ENCODE measurements around the gene PPP1R11. TPM values are rescaled to one million over a fixed set of nuclear protein-coding genes. Genes with fewer than 3 reads are reported as not detected.
"Not testable (repeated sequence)": the region's sequence is repeated elsewhere in the genome, so short reads cannot be mapped to it uniquely, and the experiment has no call there.

The PPP1R11 gene
- total RNA-seq, 1 donor from 2014 or later: 19.6 TPM

DNA sequence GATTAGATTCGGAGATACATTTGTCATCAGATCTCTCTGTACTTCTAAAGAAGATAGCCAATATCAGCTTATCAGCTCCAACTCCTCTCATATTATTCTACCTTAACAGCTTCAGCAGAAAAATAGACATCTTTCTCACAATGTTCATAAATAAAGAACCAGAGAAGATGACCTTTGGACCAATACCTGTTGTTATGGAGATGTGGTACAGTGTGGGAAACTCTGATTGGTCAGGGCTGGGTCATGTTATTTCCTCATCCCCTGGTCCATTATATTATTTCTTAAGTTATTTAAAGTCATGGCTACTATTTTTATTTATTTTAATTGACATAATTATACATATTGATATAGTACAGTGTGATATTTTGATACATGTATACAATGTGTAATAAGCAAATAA, 41.8 kb upstream of the PPP1R11 start:
- H3K27me3 ChIP-seq: no peaks in the 10 kb centered on the region
- no peak overlapping the region for H3K27ac ChIP-seq
- no peaks in the 10 kb centered on the region for H3K9me3 ChIP-seq
- no peaks in the 10 kb centered on the region for H3K36me3 ChIP-seq
- TF ChIP-seq, protein P1, sequence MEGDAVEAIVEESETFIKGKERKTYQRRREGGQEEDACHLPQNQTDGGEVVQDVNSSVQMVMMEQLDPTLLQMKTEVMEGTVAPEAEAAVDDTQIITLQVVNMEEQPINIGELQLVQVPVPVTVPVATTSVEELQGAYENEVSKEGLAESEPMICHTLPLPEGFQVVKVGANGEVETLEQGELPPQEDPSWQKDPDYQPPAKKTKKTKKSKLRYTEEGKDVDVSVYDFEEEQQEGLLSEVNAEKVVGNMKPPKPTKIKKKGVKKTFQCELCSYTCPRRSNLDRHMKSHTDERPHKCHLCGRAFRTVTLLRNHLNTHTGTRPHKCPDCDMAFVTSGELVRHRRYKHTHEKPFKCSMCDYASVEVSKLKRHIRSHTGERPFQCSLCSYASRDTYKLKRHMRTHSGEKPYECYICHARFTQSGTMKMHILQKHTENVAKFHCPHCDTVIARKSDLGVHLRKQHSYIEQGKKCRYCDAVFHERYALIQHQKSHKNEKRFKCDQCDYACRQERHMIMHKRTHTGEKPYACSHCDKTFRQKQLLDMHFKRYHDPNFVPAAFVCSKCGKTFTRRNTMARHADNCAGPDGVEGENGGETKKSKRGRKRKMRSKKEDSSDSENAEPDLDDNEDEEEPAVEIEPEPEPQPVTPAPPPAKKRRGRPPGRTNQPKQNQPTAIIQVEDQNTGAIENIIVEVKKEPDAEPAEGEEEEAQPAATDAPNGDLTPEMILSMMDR (IDR thresholded peaks at IDR 0.05): no peak
- no peak for TF ChIP-seq POLR2AphosphoS5 (IDR thresholded peaks at IDR 0.05; ENCODE audit: insufficient read depth in 1 of 2, low read depth in 1 of 2)
- no peak for TF ChIP-seq POLR2A (IDR thresholded peaks at IDR 0.05)
- no peak overlapping the region for H3K4me3 ChIP-seq
- no peak for DNase-seq (ENCODE audit: extremely low spot score in 2 of 2)
- intact Hi-C loops (cut with DNase I): no loop called here
- H3K4me1 ChIP-seq: no peaks in the 10 kb centered on the region

DNA sequence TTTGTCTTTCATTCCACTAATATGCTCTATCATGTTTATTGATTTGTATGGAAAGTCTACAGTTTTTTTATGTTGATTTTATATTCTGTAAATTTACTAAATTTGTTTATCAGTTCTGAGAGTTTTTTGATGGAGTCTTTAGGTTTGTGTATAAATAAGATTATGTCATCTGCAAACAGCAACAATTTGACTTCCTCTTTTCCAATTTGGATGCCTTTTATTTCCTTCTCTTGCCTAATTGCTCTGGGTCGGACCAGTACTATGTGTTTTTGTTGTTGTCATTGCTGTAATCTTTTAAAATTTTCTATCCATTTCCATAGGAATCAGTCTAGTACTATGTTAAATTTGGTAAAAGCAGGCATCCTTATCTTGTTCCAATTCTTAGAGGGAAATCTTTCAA, 37.4 kb upstream of the PPP1R11 start:
- Histone ChIP-seq H3K4me3 (no peak overlapping the region), H3K4me1 (no peaks in the 10 kb centered on the region), H3K27me3 (no peaks in the 10 kb centered on the region), H3K36me3 (no peaks in the 10 kb centered on the region), H3K9me3 (no peaks in the 10 kb centered on the region), H3K27ac (no peak overlapping the region)
- intact Hi-C loops (cut with DNase I): no loop called here
- no peak for TF ChIP-seq POLR2AphosphoS5 (IDR thresholded peaks at IDR 0.05; ENCODE audit: insufficient read depth in 1 of 2, low read depth in 1 of 2)
- TF ChIP-seq POLR2A (IDR thresholded peaks at IDR 0.05): no peak
- TF ChIP-seq, protein P1 (IDR thresholded peaks at IDR 0.05): no peak
- DNase-seq (ENCODE audit: extremely low spot score in 2 of 2): no peak

DNA sequence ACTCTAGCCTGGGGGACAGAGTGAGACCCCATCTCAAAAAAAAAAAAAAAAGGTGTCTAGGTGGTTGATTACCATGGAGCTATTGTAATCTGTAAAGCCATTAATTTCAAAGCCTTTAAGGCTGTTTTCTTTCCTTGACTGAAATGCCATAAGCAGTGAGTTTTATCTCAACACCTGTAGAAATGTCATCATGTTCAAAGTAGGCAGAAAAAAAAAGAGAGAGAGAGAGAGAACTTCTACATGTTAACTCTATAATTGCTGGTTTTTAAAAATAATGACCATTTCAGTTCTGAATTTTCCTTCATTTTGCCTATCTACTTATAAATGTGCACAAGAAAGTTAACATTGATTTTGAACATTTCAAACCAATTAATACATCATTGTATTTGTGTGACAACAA, 35.6 kb upstream of the PPP1R11 start:
- no peaks in the 10 kb centered on the region for H3K36me3 ChIP-seq
- no peak overlapping the region for H3K4me3 ChIP-seq
- TF ChIP-seq, protein P1 (IDR thresholded peaks at IDR 0.05): no peak
- TF ChIP-seq POLR2AphosphoS5 (IDR thresholded peaks at IDR 0.05; ENCODE audit: insufficient read depth in 1 of 2, low read depth in 1 of 2) (no peak), POLR2A (IDR thresholded peaks at IDR 0.05) (no peak)
- H3K4me1 ChIP-seq: no peaks in the 10 kb centered on the region
- H3K9me3 ChIP-seq: no peaks in the 10 kb centered on the region
- intact Hi-C loops (cut with DNase I): no loop called here
- DNase-seq (ENCODE audit: extremely low spot score in 2 of 2): no peak
- H3K27me3 ChIP-seq: no peaks in the 10 kb centered on the region
- H3K27ac ChIP-seq: no peak overlapping the region

DNA sequence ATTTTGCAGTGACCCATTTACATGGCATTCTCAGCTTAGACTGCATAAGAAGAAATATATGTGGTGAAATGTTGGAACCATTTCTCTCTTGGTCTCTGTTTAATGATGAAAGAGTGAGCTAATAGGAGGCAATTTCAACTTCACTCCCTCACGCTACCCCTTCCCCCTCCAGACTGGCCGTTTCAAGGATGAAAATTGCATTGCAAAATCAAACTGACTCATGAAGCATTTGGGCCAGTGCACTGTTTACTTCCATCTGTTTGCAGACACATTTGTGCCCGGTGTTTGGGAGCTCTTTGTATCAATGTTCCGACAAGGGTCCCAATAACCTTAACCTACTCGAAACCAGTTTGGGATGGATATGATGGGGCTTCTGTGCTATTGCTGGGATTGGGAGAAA, 33.6 kb upstream of the PPP1R11 start:
- DNase-seq (ENCODE audit: extremely low spot score in 2 of 2); H3K27ac ChIP-seq; H3K36me3 ChIP-seq; H3K9me3 ChIP-seq; H3K4me1 ChIP-seq; H3K4me3 ChIP-seq; H3K27me3 ChIP-seq; intact Hi-C loops (cut with DNase I): not testable (repeated sequence)

DNA sequence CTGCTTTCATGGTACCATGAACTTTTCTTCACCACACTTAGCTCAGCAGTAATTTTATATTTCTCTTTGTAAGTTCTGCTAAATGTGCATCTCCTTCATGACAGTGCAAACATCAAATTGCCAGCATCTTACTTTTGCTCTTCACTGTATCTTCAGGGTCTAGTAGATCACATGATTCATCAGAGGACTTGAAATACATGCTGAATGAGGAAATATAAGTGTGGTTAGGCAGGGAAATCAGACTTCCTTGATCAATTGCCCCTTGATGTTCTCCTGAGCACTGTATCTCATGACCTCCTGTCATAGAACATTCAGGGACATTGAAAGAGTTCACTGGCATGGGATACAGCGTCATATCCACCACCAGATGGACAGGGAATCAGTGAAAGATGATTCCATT, 31.2 kb upstream of the PPP1R11 start:
- H3K4me1 ChIP-seq: no peaks in the 10 kb centered on the region
- no peak overlapping the region for H3K27ac ChIP-seq
- H3K4me3 ChIP-seq: no peak overlapping the region
- DNase-seq (ENCODE audit: extremely low spot score in 2 of 2): no peak
- intact Hi-C loops (cut with DNase I): no loop called here
- H3K36me3 ChIP-seq: no peaks in the 10 kb centered on the region
- H3K27me3 ChIP-seq: no peaks in the 10 kb centered on the region
- TF ChIP-seq, protein P1 (IDR thresholded peaks at IDR 0.05): no peak
- TF ChIP-seq POLR2AphosphoS5 (IDR thresholded peaks at IDR 0.05; ENCODE audit: insufficient read depth in 1 of 2, low read depth in 1 of 2): no peak
- no peak for TF ChIP-seq POLR2A (IDR thresholded peaks at IDR 0.05)
- no peaks in the 10 kb centered on the region for H3K9me3 ChIP-seq

Data from vagina (tissue), 2 donors.